HepG2 (cell line): ENCODE data around the gene UTP4. TPM values are rescaled to one million over a fixed set of nuclear protein-coding genes. Genes with fewer than 3 reads are reported as not detected.

Experiments
- ATAC-seq: fragments of 200-7000 bp; cut with Tn5 transposase; 3 replicates; pipeline ENCODE4 v1.9.1; 2020; ENCODE audit warnings: mild to moderate bottlenecking, moderate library complexity
- BruUV-seq: library from RNA; stranded (reverse); fragments of 400-500 nt; replicated peaks from 2 replicates; lab custom pipeline; 2021; lab: Mats Ljungman, UMichigan
- CTCF ChIA-PET: fragments of 300-600 bp; formaldehyde crosslinking; extraction: SDS; loops from one replicate; lab custom pipeline; 2021; ENCODE audit warnings: low total read pairs, inconsistent platforms, low intra/inter-chr PET ratio; lab: Yijun Ruan, JAX
- POLR2A ChIA-PET: fragments of 350-600 bp; sonication (Branson Sonifier 250); formaldehyde crosslinking; loops from one replicate; lab custom pipeline; 2020; ENCODE audit warnings: antibody characterized with exemption, inconsistent platforms; lab: Yijun Ruan, JAX
- DNase-seq: peaks from one replicate; pipeline ENCODE4 v3.0.0-alpha.2; 2015; ENCODE audit warnings: low spot score
- FAIRE-seq: peaks from 3 replicates; lab custom pipeline; 2011; peaks lifted over from hg19 to GRCh38; lab: Jason Lieb, UNC
- H2AFZ ChIP-seq: one replicate; pipeline ENCODE4 v1.6.1; 2011; ENCODE audit warnings: low read length, inconsistent platforms
- H3K27ac ChIP-seq: fragments of 300-600 bp; 3 replicates; pipeline ENCODE4 v1.8.0; 2011; ENCODE audit warnings: mixed run types, mild to moderate bottlenecking, mixed read lengths, low read length, inconsistent platforms; ENCODE audit not compliant: insufficient read depth; ENCODE audit errors: extremely low read length
- H3K27me3 ChIP-seq, 2 experiments: fragments of 200-600 bp in 1 of 2; 2 replicates in 1 of 2; 3 replicates in 1 of 2; pipeline versions ENCODE4 v1.6.0 to v1.8.0; 2011; ENCODE audit warnings: low read length in 2 of 2, mild to moderate bottlenecking in 2 of 2, moderate library complexity in 2 of 2, inconsistent platforms in 1 of 2; ENCODE audit not compliant: insufficient read depth in 2 of 2, control insufficient read depth in 1 of 2
- H3K36me3 ChIP-seq, 2 experiments: fragments of 200-600 bp in 1 of 2; replicated peaks in 1 of 2; 2 replicates in 1 of 2; 3 replicates in 1 of 2; pipeline versions ENCODE4 v1.5.1 to v1.8.0; 2011; ENCODE audit warnings: low read length in 2 of 2, inconsistent platforms in 1 of 2; ENCODE audit not compliant: insufficient read depth in 2 of 2, control insufficient read depth in 1 of 2
- H3K4me1 ChIP-seq: 2 replicates; pipeline ENCODE4 v1.5.1; 2012; ENCODE audit warnings: low read length, inconsistent platforms; ENCODE audit not compliant: insufficient read depth
- H3K4me2 ChIP-seq: 2 replicates; pipeline ENCODE4 v1.6.0; 2011; ENCODE audit warnings: low read depth, low read length, inconsistent platforms
- H3K4me3 ChIP-seq, 3 experiments: fragments of 200-600 bp in 1 of 3; sonication (generic), shearing (Covaris generic) in 1 of 3; replicated peaks in 1 of 3; 2 replicates each; pipeline ENCODE4 v1.5.1; 2011 to 2016; ENCODE audit warnings: low read length in 3 of 3, inconsistent platforms in 2 of 3, low read depth in 2 of 3, mild to moderate bottlenecking in 2 of 3, control low read depth in 1 of 3, mixed read lengths in 1 of 3; ENCODE audit not compliant: insufficient read depth in 1 of 3
- H3K79me2 ChIP-seq: one replicate; pipeline ENCODE4 v1.6.1; 2011; ENCODE audit warnings: low read length, inconsistent platforms; ENCODE audit not compliant: insufficient read depth
- H3K9ac ChIP-seq: 2 replicates; pipeline ENCODE4 v1.6.0; 2011; ENCODE audit warnings: mild to moderate bottlenecking, low read depth, low read length, inconsistent platforms; ENCODE audit not compliant: insufficient read depth
- H3K9me3 ChIP-seq: 2 replicates; pipeline ENCODE4 v1.5.1; 2012; ENCODE audit warnings: mild to moderate bottlenecking, low read length
- H4K20me1 ChIP-seq: 2 replicates; pipeline ENCODE4 v1.6.0; 2011; ENCODE audit warnings: inconsistent platforms, mild to moderate bottlenecking, low read length, moderate library complexity; ENCODE audit not compliant: insufficient read depth
- NR2F2 ChIP-seq: IDR thresholded peaks from 2 replicates; pipeline ENCODE4 v1.6.1; 2012; ENCODE audit warnings: low read depth, inconsistent platforms, borderline replicate concordance
- YY1 ChIP-seq: IDR thresholded peaks from 2 replicates; pipeline ENCODE4 v1.6.1; 2011; ENCODE audit warnings: low read length, low read depth, moderate library complexity, mild to moderate bottlenecking; ENCODE audit not compliant: insufficient read depth, insufficient replicate concordance
- ZBTB46 ChIP-seq: sonication (generic); formaldehyde crosslinking; IDR thresholded peaks from 2 replicates; pipeline ENCODE4 v1.4.0; 2020; ENCODE audit warnings: mild to moderate bottlenecking, missing genetic modification reagents, borderline replicate concordance
- WGBS: methylation state at CpG from one replicate; pipeline ENCODE4 v1.1.6; 2017; ENCODE audit warnings: low lambda C conversion rate; 5-methylcytosine and 5-hydroxymethylcytosine counted together
- in situ Hi-C: cut with HindIII; loops from 2 replicates; pipeline ENCODE4 v1.10.0; 2017; ENCODE audit warnings: low pct_unique_long_range_greater_than_20kb; ENCODE audit not compliant: extremely low pct_ligation_motif_present
- intact Hi-C: fragments of 100-400 bp; cut with micrococcal nuclease; formaldehyde crosslinking; loops from one replicate; pipeline ENCODE4 v1.10.0; 2022; ENCODE audit not compliant: unreplicated experiment
- polyA plus RNA-seq, 8 experiments: library from polyadenylated mRNA; depleted of rRNA in 3 of 8; stranded (reverse) in 7 of 8; unstranded in 1 of 8; fragments of >200 nt; fragmentation: Illumina TruSeq in 4 of 8; extraction: Trizol in 4 of 8; gene quantifications; 2 replicates each; pipeline versions ENCODE4 v1.2.1 to v1.2.3, GENCODE V29; 2011 to 2016; ENCODE audit warnings: low read depth in 4 of 8, missing spikeins in 1 of 8, mixed read lengths in 1 of 8; ENCODE audit not compliant: insufficient read depth in 1 of 8
- total RNA-seq, 5 experiments: library from RNA; depleted of rRNA; stranded (reverse); fragments of >200 nt; fragmentation: Illumina TruSeq; extraction: Trizol; gene quantifications; 2 replicates each; pipeline ENCODE4 v1.2.3, GENCODE V29; 2016; ENCODE audit warnings: low read depth in 1 of 5

Gene UTP4
- total and polyA plus RNA-seq, 2 of the 13 experiments (the other 11 are each of a cell fraction or from before 2014, with no cell fraction given), result 30.0 to 85.8 TPM

- TF ChIP-seq ZBTB46 (no peak), NR2F2 (no peak)
Measured at GRCh38 chr16:69110406-69110805, 22.0 kb upstream of the UTP4 start (continued).

- intact Hi-C loops, result no loop called here
- WGBS, result 90% methylated on average over 6 of the region's 6 CpGs
Measured at GRCh38 chr16:69111216-69111875, 21.1 kb upstream of the UTP4 start.

More at GRCh38 chr16:69111216-69111875, 21.1 kb upstream of the UTP4 start:
- TF ChIP-seq YY1, result no peak
- no peak overlapping the region for H3K4me2 ChIP-seq
- no peak overlapping the region for H3K9ac ChIP-seq
- no peaks in the 10 kb centered on the region for H3K9me3 ChIP-seq
- no TSS peak for BruUV-seq
- peaks cover 5% of the 10 kb centered on the region; the same call in 1 of the 2 replicates for H3K4me1 ChIP-seq
- in situ Hi-C loops, result loop anchor here (25.0 kb wide), 1 partner anchor 399 kb away; no protein-coding TSS in a partner anchor
- no peaks in the 10 kb centered on the region; a peak in 1 of 5 replicates for H3K27me3 ChIP-seq
- CTCF ChIA-PET, result interaction anchor here (0.6 to 1.2 kb wide), 3 partner anchors 13 to 457 kb away, joined by 3 to 4 read pairs (median 3); no protein-coding TSS in a partner anchor
- H2AFZ ChIP-seq, result no peak overlapping the region
- H3K36me3 ChIP-seq, result peaks cover 0 to under 1% of the 10 kb centered on the region in 2 experiments; a peak in 1 of 5 replicates
- H3K79me2 ChIP-seq, result no peaks in the 10 kb centered on the region
- H3K4me3 ChIP-seq, result no peak overlapping the region
- no peak overlapping the region for H3K27ac ChIP-seq
- no peak for FAIRE-seq
- DNase-seq, result no peak
- no peaks in the 10 kb centered on the region for H4K20me1 ChIP-seq
- no peak for ATAC-seq
- POLR2A ChIA-PET, result no interaction called here
